ENCODE data around the gene SLC6A19.
"Not testable (repeated sequence)": the region's sequence is repeated elsewhere in the genome, so short reads cannot be mapped to it uniquely, and the experiment has no call there.

The SLC6A19 gene

GRCh38 chr5:1226231-1226630 is 24.8 kb downstream of the SLC6A19 start:
- DNase-seq = no peak

- DNase-seq = no peak
Observed at GRCh38 chr5:1226839-1227581, 25.6 kb downstream of the SLC6A19 start.

GRCh38 chr5:1227667-1228066 is 26.3 kb downstream of the SLC6A19 start:
- no peak for DNase-seq

- DNase-seq = no peak
Observed at GRCh38 chr5:1228120-1228519, 26.7 kb downstream of the SLC6A19 start.

GRCh38 chr5:1229023-1229422 is 27.6 kb downstream of the SLC6A19 start:
- DNase-seq = not testable (repeated sequence)

- DNase-seq = no peak
Observed at GRCh38 chr5:1229822-1230221, 28.4 kb downstream of the SLC6A19 start.

- DNase-seq = no peak
Observed at GRCh38 chr5:1230551-1230950, 29.2 kb downstream of the SLC6A19 start.

GRCh38 chr5:1231354-1231905 is 30.0 kb downstream of the SLC6A19 start:
- no peak for DNase-seq

GRCh38 chr5:1232780-1233179 is 31.4 kb downstream of the SLC6A19 start:
- no peak for DNase-seq

GRCh38 chr5:1235379-1235778 is 34.0 kb downstream of the SLC6A19 start:
- no peak for DNase-seq

GRCh38 chr5:1235838-1236237 is 34.4 kb downstream of the SLC6A19 start:
- DNase-seq = no peak

GRCh38 chr5:1239505-1240251 is 38.3 kb downstream of the SLC6A19 start:
- no peak for DNase-seq

GRCh38 chr5:1240496-1241260 is 39.3 kb downstream of the SLC6A19 start:
- no peak for DNase-seq

- no peak for DNase-seq
Observed at GRCh38 chr5:1241509-1242080, 40.2 kb downstream of the SLC6A19 start.

- DNase-seq = no peak
Observed at GRCh38 chr5:1242733-1243486, 41.5 kb downstream of the SLC6A19 start.

GRCh38 chr5:1243487-1244130 is 42.2 kb downstream of the SLC6A19 start:
- no peak for DNase-seq

GRCh38 chr5:1244255-1244654 is 42.9 kb downstream of the SLC6A19 start:
- DNase-seq = no peak

GRCh38 chr5:1244976-1245375 is 43.6 kb downstream of the SLC6A19 start:
- DNase-seq = no peak

- DNase-seq = no peak
Observed at GRCh38 chr5:1245905-1246576, 44.6 kb downstream of the SLC6A19 start.

- DNase-seq = no peak
Observed at GRCh38 chr5:1246711-1247431, 45.5 kb downstream of the SLC6A19 start.
